GM04504 (cell line): Measurements from ENCODE around the gene NABP1.

ENCODE experiments used
- DNase-seq: peaks from one replicate; pipeline ENCODE4 v3.0.0-alpha.2; 2012; ENCODE audit warnings: low read depth

The NABP1 gene

DNA sequence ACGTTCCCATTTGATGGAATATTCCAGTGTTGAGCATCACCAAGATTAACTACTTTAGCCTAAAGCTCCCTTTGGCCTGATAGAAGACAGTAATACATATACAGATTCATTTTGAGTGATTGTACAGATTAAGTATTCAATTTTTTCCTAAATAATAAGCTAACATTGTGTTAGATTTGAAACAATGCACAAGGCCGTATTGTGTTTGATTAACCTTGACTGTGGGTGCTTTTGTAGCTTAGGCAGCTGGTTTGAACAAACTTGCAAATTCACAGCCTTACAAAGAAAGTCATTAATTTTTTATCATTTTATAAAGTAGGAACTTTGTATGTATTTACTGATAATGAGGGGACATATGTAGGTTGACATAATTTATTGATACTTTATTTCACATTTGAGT is 29.6 kb downstream of the NABP1 start:
- DNase-seq, result no peak

GRCh38 chr2:191710411-191710900 is 32.5 kb downstream of the NABP1 start:
- DNase-seq, result peak; percentile 47

GRCh38 chr2:191711621-191712020 is 33.7 kb downstream of the NABP1 start:
- DNase-seq, result no peak

- no peak for DNase-seq
Measured at GRCh38 chr2:191713837-191714236, 35.9 kb downstream of the NABP1 start.

GRCh38 chr2:191714925-191715324 is 37.0 kb downstream of the NABP1 start:
- DNase-seq, result no peak

DNA sequence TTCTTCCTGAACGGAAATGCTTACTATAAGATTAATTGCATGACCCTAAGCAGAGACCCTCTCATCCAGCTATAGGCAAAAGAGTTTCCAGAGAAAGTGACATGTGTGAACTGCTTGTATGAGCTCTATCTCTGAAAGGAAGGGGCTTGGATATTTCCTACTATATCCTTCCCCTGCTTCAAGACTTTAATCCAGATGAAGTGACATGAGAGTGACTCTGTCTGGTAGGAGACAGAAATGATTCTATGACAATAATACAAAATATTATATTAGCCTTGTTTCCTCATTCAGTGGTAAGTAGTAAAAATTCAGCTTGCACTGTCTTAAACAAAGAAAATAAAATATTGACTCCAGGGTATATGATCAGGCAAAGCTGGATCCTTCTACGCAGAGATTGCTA is 37.5 kb downstream of the NABP1 start:
- DNase-seq, result no peak

- no peak for DNase-seq
Measured at GRCh38 chr2:191719261-191719660, 41.3 kb downstream of the NABP1 start.

- no peak for DNase-seq
Measured at GRCh38 chr2:191719938-191720337, 42.0 kb downstream of the NABP1 start.

DNA sequence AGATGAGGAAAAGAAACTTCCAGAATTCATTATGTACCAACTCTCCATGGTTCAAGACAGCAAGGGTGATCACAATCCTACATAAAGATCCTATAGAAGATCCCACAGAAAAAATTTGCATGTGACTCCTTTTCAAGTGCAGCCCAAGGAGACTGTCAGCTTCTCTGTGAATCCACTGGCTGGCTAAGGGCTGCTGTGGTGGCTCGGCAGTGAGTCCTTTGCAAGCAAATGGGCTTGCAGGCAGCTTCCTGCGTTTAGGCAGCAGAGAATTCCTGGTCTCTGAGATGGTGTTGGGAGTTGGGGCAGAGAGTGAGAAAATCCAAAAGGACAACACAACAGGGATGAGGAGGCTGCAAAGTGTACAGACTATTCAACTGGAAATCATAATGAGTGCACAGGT is 43.4 kb downstream of the NABP1 start:
- no peak for DNase-seq

DNA sequence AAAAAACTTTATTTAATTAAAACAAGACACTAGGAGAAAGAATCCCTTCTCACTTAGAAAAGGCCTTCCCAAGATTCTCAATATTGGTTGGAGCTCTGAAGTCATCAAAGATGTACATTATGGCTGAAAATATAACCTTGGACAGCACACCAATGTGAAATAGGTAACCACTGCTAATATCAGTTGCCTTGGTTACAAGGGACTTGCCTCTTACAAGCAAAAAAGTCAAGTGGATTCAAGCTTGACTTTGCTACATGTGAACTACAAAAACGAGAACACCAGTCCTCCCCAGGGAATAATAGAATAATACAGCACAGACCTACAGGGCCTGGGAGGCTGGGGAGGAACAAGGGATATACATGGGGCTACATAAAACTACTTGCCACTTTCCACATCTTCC is 46.1 kb downstream of the NABP1 start:
- no peak for DNase-seq

DNA sequence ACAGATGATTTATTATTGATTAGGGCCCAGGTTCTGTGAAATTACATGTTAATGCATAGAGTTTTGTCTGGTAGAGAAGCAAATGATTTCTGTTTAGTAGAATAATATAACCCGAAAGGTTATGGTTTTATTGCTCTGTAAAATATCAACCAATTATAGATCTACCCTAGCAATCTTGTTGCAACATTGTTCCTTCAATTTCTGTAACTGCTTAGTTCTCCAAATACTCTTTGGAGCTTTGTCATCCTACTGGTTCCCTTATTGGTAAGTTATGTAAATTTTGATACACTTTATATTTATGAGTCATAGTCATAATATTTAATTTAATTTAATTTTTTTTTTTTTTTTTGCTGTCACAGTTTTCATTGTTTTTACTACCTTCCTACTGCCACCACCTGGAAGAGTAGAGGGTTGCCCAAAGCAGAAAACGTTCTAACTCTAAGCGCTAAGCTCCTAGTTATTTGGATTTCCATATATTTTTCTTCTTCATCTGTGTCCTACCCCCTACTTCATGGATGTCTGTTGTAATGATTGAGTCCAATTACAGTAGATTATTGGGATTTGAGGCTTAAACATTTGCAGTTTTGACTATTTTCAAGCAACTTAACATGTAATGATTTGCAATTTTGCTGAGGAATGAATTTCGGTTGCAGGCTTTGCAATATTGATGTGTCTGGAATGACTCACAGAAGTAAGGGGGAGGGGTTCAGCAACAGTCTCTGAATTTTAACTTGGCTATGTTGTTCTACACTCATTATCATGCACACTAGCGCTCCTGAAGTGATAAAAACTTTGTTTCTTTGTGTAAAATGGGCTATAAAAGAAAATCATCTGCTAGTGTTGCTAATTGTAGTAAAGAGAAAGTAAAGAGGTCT is 51.1 kb downstream of the NABP1 start:
- no peak for DNase-seq

- DNase-seq, result no peak
Measured at GRCh38 chr2:191730263-191730662, 52.3 kb downstream of the NABP1 start.
